ENCODE data around the gene PDSS2. TPM values are rescaled to one million over a fixed set of nuclear protein-coding genes. Genes with fewer than 3 reads are reported as not detected.
A peak's percentile ranks its signal among the peaks of the same experiment; 100 is the strongest.

PDSS2 gene
- total and polyA plus RNA-seq, 9 of the 15 experiments (the other 6 are each of a cell fraction or from before 2014, with no cell fraction given) = 5.8 to 21.1 (median 12.0) TPM

GRCh38 chr6:107114213-107114925, 345.0 kb downstream of the PDSS2 start (continued):
- TF ChIP-seq NR4A1 (CRISPR knock-in tag; IDR thresholded peaks at IDR 0.05) (no peak), NR4A1 (tag; IDR thresholded peaks at IDR 0.05) (peak; percentile 29; the same call in 1 of the 2 replicates), ZNF253 (CRISPR knock-in tag; conservative IDR thresholded peaks at IDR 0.05) (no peak), EP300 (IDR thresholded peaks at IDR 0.05; ENCODE audit: low read length) (0 out of 2 replicates have a peak, but pooled peaks have one; percentile 36), FOS (IDR thresholded peaks at IDR 0.05; ENCODE audit: extremely low read depth, insufficient read length) (no peak), ZBTB7A (IDR thresholded peaks at IDR 0.05; ENCODE audit: borderline replicate concordance, control insufficient read depth, low read depth, low read length) (peak; percentile 51; the same call in 1 of the 2 replicates), ZBTB40 (IDR thresholded peaks at IDR 0.05) (no peak), ZBTB40 (CRISPR knock-in tag; IDR thresholded peaks at IDR 0.05) (no peak), PREB (CRISPR knock-in tag; IDR thresholded peaks at IDR 0.05) (no peak), E2F6 (IDR thresholded peaks at IDR 0.05; ENCODE audit: borderline replicate concordance in 1 of 2, extremely low read depth in 1 of 2, insufficient read depth in 1 of 2, insufficient read length in 1 of 2, low read depth in 1 of 2, low read length in 1 of 2, poor library complexity in 1 of 2, severe bottlenecking in 1 of 2) (peak; percentile 83 to 94), DLX4 (CRISPR knock-in tag; IDR thresholded peaks at IDR 0.05) (no peak), CHD1 (IDR thresholded peaks at IDR 0.05; ENCODE audit: low read length) (no peak), TCF15 (CRISPR knock-in tag; IDR thresholded peaks at IDR 0.05) (no peak), E2F3 (CRISPR knock-in tag; IDR thresholded peaks at IDR 0.05) (peak; percentile 75; the same call in 1 of the 2 replicates)
